Measurements from ENCODE around the gene MARS1.

MARS1 gene

DNA sequence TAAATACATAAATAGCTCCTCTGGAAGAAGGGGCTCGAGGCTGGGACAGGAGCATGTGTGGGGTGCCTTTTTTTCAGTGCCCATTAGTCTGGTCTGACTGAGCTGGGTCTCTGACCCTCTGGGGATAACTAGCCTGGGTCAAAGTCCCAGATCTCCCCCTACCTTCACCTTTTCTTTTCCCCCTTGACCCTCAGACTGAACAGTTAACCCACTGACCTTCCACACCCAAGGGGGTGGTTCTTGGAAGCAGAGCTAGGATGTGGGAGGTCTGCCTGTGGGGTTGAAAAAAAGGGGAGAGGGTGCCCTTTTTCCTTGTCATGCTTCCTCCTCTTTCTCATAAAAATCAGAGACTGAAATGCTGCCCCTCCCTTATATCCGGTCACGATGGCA is 29.2 kb upstream of the MARS1 start:
- no peak for DNase-seq

DNA sequence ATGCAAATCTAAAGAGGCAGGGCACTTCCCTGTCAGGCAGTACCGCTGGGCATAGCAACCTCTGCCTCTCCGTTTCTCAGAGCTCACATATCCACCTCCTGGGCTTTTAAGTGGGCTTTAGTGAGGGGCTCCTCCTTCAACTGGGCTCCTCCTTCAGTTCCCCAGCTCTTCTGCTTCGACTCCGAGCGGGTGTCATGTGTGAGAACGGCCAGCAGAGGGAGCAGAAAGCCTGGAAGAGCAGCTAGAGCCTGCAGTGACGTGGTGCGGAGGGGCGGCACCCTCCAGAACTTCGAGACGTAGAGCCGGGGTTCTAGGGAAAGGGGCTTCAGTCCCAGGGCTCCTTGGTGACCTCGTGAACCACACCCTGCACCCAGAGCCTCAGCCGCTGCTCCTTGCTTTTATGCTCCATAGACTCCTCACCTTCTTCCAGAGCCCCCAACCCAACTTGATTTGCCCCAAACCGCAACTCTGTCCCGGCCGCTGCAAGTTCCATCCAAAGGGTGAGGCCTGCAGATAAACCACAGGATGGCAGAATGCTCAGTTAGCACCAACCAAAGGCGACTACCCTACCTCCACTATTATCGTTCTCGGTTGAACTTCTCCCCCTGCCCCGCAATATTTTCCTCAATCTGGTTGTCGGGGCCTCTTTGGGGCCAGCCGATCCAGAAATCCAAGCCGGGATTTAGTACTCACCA is 28.7 kb upstream of the MARS1 start:
- peak; percentile 95 for DNase-seq

DNA sequence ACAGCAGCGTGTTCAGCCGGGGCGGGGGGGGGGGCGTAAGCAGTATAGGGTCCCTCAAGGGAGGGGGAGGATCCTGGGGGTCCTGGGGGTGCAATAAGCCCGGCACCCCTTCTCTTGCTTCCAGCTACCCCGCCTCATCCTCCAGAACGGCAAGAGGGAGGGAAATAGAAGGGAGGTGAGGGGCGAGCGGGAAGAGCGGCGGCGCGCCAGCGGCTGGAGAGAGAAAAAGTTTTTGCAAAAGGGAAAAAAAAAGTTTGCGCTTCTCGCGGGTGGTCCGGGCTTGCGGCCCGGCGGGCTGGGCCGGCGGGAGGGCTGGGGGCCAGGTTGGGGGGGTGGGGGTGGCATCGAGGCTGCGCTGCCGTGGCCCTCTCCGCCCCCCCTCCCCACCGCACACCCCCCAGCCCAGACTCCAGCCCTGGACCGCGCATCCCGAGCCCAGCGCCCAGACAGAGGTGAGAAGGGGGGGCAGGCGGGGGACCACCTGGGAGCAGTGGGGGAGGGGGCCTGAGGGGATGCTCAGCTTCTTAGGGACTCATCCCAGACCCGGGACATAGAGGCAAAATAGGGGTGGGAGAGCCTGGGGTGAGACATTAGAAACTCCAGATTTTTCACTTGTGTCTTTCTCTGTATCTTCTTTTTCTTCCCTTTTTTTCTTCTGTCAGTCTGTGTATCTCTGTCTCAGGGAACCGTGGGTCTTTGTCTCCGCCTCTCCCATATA is 28.0 kb upstream of the MARS1 start, which contains the start of gene GLI1:
TSS of gene GLI1 (plus strand) at position 36 of the 718 bp plus-strand sequence. CDS start 3,907 bp downstream, outside the sequence.
- DNase-seq, result peak; percentile 35

DNA sequence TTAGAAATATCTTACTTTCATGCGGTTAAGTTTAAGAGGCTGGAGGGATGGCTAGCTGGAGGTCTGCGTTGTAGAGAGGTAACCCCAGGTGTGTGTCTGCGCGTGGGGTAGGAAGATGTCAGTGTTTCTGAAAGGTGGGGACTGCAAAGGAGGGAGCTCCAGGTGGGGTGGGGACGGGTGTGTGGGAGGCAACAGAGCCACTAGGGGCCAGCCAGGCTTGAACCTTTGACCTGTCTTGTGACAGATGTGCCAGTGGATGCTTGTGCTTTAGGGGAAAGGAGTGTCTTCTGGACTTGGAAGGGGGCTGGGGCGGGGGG is 27.4 kb upstream of the MARS1 start:
- DNase-seq, result no peak

DNA sequence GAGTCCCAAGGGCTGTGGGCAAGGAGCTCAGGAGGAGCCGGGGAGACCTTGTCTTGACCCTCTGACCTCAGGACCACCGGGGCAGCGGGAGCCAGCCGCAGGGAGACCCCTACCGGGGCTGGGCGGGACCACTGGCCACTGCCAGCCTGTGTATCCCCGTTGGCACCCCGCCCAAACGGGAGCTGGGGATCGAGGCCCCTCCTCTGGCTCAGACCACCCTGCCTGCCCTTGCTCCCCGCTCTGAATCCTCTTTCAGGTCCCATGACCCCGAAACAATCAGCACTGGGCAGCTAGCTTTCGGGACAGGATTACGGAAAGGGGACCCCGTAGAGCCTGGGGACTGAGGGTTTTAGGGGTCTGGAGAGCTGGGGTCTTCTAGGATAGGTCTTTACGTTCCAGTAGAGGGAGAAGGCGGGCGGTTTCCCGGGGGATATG is 27.0 kb upstream of the MARS1 start:
- no peak for DNase-seq

DNA sequence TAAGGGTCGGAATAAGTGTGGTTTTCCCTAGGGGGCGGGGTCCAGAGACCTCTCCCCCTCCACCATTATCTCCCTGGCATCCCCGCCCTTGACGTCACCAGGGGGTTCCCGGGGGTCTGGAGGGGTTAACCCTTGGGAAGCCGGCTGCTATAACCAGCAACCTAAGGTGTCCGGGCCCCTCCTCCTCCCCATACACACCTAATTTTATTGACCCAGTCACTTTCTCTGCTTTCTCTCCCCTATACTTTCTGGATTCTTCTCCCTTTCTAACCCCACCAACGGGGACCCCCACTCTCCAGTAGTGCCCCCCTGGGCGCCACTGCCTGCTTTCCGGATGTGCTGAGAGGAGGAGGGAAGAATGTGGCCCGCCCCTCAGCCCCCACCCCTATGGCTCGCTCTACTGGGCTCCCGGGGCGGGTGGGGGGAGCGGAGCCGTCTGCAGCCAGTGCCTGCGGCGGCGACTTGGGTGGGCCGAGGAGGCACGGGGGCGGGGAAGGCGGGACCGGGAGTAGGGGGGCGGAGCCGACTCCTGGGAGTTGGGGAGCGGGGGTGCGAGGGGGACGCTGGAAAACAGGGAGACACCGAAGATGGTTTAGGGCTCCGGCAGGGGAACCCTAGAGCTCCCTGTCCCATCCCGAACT is 26.5 kb upstream of the MARS1 start:
- DNase-seq, result peak; percentile 82

DNA sequence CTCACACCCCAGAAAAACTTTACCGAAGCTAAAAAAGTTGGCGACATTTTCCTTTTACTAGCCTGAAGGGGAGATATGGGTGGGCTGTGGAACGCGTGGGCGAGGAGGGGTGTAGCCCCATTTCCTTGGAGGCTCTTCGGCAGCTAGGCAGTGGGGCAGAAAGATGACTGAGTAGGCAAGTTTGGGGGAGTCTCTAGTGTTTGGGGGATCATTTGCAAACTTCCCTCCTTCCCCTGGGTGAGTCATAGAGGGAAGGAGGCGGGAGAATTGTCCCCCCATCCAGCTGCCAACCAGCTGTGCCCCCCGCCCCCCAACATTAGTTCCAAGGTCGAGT is 26.0 kb upstream of the MARS1 start:
- peak; percentile 77 for DNase-seq

DNA sequence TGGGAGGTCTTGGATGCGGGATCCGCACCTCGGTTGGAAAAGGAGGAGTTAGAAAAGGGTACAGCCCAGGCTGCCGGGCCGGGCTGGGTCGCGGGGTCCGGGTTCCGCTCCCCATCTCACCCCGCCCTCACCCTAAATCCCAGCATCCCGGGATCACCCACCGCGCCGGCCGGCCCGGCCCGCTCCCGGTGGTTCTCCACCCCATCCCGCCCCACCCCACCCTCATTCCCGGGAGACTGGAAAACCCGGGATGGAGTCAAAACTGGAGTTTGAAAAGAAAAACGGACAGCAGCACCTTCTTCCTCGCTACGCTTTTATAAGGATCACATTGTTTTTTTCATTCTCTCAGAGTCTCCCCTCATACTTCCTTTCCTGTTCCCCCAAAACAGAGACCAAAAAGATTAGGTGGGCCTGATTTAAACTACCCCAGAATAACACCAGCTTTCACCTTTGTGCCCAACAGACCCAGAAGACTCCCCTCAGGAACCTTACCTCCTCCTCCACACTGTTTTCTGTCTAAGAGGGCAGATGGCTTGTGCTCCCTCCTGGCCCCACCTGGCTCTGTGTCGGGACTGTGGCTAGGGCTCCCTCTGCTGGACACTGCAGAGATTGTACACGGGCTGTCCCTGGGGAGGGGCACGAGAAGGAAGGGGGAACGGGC is 25.5 kb upstream of the MARS1 start:
- peak; percentile 85 for DNase-seq

DNA sequence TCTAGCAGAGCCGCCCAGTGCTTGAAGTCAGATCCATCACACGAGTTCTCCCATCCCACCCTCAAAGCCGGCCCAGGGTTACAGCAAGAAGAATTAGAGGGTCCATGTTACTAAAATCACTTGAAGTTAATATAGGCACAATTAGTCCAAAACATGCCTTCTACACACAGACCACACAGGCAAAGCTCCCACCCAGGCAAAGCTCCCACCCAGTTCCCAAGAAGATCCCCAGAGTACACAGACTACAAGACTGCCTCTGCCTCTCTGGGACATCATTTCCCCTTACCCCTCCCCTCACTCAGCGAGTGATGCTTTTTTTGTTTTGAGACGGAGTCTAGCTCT is 25.0 kb upstream of the MARS1 start:
- DNase-seq, result no peak

DNA sequence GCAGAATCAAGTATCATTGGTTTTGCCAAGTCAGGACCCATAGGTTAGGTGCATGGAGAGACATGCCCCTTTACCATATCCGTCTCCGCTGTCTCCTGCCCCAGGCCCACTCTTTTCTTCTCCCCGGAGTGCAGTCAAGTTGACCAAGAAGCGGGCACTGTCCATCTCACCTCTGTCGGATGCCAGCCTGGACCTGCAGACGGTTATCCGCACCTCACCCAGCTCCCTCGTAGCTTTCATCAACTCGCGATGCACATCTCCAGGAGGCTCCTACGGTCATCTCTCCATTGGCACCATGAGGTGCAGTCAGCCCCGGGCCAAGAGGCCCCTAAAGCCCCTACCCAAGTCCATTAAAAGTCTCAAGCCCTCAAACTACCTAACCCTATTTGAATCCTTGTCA is 23.3 kb upstream of the MARS1 start:
- DNase-seq, result no peak

DNA sequence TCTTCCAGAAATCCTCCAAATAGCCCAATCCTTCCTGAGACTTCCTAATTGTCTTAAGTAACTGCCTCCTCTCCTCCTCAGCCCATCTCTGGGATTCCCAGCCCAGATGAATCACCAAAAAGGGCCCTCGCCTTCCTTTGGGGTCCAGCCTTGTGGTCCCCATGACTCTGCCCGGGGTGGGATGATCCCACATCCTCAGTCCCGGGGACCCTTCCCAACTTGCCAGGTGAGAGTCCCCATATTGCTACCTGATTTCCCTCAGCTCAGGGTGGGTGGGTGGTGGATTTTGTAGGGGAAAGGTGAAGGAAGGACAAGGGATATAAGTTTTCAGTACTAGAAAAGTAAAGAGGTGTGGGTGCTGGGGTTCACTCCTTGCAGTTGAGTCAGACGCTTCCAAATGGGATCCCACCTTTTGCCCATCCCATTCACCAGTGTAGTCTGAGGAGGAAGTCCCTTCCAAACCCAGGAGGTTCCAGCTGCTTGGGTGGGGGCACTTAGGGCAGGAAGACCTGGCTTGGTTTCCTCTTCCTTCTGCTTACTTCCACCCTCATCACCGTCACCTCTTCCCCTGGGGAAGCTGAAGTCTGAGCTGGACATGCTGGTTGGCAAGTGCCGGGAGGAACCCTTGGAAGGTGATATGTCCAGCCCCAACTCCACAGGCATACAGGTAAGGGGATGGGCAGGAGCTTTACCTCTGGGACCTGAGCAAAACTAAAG is 22.7 kb upstream of the MARS1 start:
- no peak for DNase-seq

DNA sequence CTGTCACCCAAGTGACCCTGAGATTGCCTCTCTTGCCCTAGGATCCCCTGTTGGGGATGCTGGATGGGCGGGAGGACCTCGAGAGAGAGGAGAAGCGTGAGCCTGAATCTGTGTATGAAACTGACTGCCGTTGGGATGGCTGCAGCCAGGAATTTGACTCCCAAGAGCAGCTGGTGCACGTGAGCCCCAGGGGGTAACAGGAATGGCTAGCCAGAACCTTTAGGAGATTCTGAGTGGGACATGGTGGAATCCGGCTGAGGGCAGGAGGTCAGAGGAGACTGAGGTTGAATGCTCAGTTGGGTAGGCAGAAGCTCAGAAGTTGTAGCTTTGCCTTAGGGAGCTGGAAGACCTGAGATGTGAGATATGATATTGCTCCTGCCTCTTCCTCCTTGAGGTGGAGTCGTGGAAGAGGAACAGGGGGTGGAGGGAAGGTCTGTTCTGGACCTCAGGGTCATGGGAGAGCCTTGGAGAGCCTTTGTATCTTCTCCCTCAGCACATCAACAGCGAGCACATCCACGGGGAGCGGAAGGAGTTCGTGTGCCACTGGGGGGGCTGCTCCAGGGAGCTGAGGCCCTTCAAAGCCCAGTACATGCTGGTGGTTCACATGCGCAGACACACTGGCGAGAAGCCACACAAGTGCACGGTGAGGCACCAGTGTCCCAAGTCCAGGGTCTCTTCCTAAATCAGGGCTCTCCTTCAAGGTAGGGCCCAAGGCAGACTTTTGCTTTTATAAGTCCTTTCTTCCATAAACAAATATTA is 21.9 kb upstream of the MARS1 start:
- DNase-seq, result no peak

DNA sequence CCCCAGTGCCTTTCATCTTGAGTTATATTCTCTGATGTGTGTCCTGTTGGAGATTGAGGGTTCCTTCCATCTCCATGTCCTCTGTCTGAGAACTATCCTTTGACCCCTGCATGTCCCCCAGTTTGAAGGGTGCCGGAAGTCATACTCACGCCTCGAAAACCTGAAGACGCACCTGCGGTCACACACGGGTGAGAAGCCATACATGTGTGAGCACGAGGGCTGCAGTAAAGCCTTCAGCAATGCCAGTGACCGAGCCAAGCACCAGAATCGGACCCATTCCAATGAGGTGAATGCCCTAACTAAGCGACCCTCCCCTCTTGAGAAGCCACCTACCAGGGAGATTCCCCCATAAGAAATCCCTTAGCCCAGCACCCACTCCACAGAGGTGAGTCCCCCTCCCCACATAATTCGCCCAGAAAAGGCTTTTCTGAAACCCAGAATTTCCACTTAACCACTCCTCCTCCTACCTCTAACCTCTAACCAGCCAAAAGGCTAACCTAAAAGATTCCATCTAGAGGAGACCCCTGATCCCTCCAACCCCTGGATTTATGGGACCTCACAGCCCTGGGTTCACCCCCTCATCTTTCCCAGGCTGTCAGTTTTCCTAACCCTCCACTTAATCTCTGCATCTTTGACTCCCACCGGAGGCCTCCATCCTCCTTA is 20.5 kb upstream of the MARS1 start:
- no peak for DNase-seq

DNA sequence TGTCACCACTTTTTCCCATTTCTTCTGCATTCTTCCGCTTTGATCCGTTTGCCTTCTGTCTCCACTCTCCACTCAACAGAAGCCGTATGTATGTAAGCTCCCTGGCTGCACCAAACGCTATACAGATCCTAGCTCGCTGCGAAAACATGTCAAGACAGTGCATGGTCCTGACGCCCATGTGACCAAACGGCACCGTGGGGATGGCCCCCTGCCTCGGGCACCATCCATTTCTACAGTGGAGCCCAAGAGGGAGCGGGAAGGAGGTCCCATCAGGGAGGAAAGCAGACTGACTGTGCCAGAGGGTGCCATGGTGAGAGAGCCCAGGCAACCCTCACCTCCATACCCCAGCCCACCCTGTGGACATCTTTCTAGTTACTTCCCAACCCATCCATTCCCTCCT is 20.0 kb upstream of the MARS1 start:
- DNase-seq, result no peak

DNA sequence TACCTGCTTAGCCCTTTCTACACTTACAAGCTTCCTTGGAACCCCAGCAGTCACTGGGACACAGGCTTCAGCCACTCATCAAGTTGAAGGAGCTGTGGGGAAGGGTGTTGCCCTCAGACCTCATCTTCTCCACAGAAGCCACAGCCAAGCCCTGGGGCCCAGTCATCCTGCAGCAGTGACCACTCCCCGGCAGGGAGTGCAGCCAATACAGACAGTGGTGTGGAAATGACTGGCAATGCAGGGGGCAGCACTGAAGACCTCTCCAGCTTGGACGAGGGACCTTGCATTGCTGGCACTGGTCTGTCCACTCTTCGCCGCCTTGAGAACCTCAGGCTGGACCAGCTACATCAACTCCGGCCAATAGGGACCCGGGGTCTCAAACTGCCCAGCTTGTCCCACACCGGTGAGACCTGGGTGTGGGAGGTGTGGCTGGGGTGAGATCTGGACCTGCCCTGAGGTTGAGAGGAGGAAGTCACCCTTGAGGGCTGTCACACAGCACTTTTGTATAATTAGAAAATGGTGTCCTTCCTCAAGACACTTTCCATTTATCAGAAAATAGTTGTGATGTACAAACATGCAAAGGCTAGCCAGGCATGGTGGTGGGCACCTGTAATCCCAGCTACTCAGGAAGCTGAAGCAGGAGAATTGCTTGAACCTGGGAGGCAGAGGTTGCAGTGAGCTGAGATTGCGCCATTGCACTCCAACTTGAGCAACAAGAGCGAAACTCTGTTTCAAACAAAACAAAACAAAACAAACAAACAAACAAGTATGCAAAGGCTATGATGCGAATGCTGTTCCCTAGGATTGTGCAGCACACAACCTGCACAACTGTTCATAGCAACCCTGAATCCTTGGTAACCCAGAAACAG is 18.3 kb upstream of the MARS1 start:
- no peak for DNase-seq

DNA sequence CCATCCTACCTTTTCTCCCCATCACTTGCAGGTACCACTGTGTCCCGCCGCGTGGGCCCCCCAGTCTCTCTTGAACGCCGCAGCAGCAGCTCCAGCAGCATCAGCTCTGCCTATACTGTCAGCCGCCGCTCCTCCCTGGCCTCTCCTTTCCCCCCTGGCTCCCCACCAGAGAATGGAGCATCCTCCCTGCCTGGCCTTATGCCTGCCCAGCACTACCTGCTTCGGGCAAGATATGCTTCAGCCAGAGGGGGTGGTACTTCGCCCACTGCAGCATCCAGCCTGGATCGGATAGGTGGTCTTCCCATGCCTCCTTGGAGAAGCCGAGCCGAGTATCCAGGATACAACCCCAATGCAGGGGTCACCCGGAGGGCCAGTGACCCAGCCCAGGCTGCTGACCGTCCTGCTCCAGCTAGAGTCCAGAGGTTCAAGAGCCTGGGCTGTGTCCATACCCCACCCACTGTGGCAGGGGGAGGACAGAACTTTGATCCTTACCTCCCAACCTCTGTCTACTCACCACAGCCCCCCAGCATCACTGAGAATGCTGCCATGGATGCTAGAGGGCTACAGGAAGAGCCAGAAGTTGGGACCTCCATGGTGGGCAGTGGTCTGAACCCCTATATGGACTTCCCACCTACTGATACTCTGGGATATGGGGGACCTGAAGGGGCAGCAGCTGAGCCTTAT is 17.4 kb upstream of the MARS1 start:
- DNase-seq, result no peak

DNA sequence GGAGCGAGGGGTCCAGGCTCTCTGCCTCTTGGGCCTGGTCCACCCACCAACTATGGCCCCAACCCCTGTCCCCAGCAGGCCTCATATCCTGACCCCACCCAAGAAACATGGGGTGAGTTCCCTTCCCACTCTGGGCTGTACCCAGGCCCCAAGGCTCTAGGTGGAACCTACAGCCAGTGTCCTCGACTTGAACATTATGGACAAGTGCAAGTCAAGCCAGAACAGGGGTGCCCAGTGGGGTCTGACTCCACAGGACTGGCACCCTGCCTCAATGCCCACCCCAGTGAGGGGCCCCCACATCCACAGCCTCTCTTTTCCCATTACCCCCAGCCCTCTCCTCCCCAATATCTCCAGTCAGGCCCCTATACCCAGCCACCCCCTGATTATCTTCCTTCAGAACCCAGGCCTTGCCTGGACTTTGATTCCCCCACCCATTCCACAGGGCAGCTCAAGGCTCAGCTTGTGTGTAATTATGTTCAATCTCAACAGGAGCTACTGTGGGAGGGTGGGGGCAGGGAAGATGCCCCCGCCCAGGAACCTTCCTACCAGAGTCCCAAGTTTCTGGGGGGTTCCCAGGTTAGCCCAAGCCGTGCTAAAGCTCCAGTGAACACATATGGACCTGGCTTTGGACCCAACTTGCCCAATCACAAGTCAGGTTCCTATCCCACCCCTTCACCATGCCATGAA is 16.8 kb upstream of the MARS1 start:
- no peak for DNase-seq

DNA sequence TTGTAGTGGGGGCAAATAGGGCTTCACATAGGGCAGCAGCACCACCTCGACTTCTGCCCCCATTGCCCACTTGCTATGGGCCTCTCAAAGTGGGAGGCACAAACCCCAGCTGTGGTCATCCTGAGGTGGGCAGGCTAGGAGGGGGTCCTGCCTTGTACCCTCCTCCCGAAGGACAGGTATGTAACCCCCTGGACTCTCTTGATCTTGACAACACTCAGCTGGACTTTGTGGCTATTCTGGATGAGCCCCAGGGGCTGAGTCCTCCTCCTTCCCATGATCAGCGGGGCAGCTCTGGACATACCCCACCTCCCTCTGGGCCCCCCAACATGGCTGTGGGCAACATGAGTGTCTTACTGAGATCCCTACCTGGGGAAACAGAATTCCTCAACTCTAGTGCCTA is 16.2 kb upstream of the MARS1 start:
- DNase-seq, result no peak

DNA sequence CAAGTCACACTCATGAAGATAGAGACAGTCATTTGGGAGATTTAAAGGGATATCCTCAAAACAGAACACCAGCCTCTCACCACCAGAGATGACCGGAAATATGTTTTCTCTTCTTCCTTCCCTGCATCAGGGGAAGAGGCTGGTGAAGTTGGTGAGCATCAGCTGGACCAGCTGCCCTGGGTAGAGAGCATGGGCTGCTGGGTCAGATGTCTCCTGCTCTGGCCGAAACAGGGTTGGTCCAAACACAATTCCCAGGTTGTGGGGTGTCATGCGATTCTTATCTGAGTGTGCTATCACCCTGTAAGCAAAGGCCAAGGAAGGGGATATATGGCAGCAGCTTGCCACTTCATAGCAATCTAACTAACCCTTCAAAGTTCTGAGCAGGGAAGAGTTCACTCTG is 15.5 kb upstream of the MARS1 start:
- DNase-seq, result no peak

DNA sequence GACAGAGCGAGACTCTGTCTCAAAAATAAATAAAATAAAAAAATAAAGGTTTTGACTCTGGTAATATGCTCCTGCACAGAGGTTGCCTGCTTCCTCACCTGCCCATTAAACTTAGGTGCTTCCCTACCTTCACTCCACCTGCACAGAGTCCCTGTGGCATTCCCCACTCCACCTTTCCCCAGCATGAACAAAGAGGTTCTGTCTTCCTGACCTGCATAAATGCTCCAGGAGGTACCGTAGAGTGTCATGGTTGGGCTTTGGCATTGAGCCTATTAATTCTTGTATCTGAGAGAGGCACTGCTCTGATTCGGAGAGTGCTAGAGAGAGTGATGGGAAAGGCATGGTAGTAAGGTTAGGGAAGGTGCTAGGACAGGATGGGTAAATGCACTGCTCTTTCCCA is 14.5 kb upstream of the MARS1 start:
- DNase-seq, result no peak
